ENCODE data around the gene PDIK1L. TPM values are rescaled to one million over a fixed set of nuclear protein-coding genes. Genes with fewer than 3 reads are reported as not detected.

Gene PDIK1L
- total and polyA plus RNA-seq, 9 of the 15 experiments (the other 6 are each of a cell fraction or from before 2014, with no cell fraction given), result 12.8 to 30.2 (median 21.5) TPM

DNA sequence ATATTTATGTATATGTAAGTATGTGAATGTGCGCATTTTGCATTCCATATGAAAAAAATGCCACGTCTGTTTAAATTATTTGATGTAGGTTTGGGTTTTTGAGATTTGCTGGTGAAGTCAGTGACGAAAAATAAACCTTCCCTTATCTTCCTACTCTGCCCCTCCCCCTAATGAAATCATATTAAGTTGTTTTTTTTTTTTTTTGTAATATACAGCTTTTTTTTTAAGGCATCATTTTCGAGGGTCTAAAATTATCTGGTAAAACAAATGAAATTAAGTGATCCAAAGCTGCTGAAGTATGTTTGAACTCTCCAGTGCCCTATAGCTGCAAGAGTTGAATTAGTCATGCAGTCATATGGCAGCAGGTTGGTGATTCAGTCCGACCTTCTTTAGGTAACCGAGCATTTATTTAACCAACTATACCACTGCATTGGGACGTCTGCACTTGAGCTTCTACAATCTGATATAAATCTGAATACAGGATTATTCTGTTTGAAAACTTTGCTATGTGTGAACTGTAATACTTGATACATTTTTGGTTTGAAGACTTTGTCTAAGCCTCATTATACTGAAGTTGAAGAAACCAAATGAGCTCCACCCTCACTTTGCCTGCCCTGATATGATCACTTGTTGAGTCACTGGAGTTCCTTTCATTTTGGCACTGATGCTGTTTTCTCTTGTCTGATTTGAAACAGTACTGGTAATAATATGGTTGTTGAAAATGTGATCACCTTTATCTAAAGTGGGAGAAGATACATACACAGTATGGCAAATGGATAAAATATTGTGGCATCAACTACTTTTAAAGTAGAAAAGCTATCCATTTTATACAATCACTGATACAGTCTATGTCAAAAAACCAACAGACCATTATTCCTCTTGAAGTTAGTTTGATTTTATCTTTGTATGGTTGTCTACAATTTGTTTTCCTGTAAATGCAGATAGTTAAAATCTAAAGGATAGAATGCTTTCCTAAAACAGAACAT is 11.7 kb downstream of the PDIK1L start (continued):
- TF ChIP-seq, protein P1, sequence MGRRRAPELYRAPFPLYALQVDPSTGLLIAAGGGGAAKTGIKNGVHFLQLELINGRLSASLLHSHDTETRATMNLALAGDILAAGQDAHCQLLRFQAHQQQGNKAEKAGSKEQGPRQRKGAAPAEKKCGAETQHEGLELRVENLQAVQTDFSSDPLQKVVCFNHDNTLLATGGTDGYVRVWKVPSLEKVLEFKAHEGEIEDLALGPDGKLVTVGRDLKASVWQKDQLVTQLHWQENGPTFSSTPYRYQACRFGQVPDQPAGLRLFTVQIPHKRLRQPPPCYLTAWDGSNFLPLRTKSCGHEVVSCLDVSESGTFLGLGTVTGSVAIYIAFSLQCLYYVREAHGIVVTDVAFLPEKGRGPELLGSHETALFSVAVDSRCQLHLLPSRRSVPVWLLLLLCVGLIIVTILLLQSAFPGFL (CRISPR knock-in tag; IDR thresholded peaks at IDR 0.05), result no peak
- TF ChIP-seq, protein P2, sequence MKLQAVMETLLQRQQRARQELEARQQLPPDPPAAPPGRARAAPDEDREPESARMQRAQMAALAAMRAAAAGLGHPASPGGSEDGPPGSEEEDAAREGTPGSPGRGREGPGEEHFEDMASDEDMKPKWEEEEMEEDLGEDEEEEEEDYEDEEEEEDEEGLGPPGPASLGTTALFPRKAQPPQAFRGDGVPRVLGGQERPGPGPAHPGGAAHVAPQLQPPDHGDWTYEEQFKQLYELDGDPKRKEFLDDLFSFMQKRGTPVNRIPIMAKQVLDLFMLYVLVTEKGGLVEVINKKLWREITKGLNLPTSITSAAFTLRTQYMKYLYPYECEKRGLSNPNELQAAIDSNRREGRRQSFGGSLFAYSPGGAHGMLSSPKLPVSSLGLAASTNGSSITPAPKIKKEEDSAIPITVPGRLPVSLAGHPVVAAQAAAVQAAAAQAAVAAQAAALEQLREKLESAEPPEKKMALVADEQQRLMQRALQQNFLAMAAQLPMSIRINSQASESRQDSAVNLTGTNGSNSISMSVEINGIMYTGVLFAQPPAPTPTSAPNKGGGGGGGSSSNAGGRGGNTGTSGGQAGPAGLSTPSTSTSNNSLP (IDR thresholded peaks at IDR 0.05; ENCODE audit: borderline replicate concordance, low read depth, low read length), result peak; percentile 92; the same call in 1 of the 2 replicates
- TF ChIP-seq TBP (optimal IDR thresholded peaks at IDR 0.05; ENCODE audit: low read depth, low read length), result peak; percentile 52
- TF ChIP-seq, protein P3, sequence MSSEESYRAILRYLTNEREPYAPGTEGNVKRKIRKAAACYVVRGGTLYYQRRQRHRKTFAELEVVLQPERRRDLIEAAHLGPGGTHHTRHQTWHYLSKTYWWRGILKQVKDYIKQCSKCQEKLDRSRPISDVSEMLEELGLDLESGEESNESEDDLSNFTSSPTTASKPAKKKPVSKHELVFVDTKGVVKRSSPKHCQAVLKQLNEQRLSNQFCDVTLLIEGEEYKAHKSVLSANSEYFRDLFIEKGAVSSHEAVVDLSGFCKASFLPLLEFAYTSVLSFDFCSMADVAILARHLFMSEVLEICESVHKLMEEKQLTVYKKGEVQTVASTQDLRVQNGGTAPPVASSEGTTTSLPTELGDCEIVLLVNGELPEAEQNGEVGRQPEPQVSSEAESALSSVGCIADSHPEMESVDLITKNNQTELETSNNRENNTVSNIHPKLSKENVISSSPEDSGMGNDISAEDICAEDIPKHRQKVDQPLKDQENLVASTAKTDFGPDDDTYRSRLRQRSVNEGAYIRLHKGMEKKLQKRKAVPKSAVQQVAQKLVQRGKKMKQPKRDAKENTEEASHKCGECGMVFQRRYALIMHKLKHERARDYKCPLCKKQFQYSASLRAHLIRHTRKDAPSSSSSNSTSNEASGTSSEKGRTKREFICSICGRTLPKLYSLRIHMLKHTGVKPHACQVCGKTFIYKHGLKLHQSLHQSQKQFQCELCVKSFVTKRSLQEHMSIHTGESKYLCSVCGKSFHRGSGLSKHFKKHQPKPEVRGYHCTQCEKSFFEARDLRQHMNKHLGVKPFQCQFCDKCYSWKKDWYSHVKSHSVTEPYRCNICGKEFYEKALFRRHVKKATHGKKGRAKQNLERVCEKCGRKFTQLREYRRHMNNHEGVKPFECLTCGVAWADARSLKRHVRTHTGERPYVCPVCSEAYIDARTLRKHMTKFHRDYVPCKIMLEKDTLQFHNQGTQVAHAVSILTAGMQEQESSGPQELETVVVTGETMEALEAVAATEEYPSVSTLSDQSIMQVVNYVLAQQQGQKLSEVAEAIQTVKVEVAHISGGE (CRISPR knock-in tag; IDR thresholded peaks at IDR 0.05), result peak in 1 of 3 experiments; percentile 32; a peak in 1 of 6 replicates
- TF ChIP-seq BRD4 (IDR thresholded peaks at IDR 0.05), result peak; percentile 77
- TF ChIP-seq POLR2A (conservative IDR thresholded peaks at IDR 0.05), result no peak; the same call in 1 of the 2 replicates
- no peak for TF ChIP-seq SP2 (IDR thresholded peaks at IDR 0.05; ENCODE audit: extremely low read depth, low read depth, low read length, poor library complexity, severe bottlenecking)
- TF ChIP-seq, protein P4, sequence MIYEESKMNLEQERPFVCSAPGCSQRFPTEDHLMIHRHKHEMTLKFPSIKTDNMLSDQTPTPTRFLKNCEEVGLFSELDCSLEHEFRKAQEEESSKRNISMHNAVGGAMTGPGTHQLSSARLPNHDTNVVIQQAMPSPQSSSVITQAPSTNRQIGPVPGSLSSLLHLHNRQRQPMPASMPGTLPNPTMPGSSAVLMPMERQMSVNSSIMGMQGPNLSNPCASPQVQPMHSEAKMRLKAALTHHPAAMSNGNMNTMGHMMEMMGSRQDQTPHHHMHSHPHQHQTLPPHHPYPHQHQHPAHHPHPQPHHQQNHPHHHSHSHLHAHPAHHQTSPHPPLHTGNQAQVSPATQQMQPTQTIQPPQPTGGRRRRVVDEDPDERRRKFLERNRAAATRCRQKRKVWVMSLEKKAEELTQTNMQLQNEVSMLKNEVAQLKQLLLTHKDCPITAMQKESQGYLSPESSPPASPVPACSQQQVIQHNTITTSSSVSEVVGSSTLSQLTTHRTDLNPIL (CRISPR knock-in tag; IDR thresholded peaks at IDR 0.05), result peak; percentile 14; the same call in 1 of the 2 replicates
- no peak for TF ChIP-seq ZNF561 (CRISPR knock-in tag; conservative IDR thresholded peaks at IDR 0.05)
- TF ChIP-seq HDGF (IDR thresholded peaks at IDR 0.05), result no peak
- TF ChIP-seq SAFB2 (IDR thresholded peaks at IDR 0.05; ENCODE audit: borderline replicate concordance, low read depth, low read length, severe bottlenecking), result no peak
- no peak for TF ChIP-seq RUNX1 (IDR thresholded peaks at IDR 0.05; ENCODE audit: low read depth)
- TF ChIP-seq HDAC3 (IDR thresholded peaks at IDR 0.05; ENCODE audit: borderline replicate concordance, partially characterized antibody), result peak; percentile 53
